ENCODE measurements around the gene HS6ST1.

HS6ST1 gene

GRCh38 chr2:128311216-128311754, 7.4 kb downstream of the HS6ST1 start:
- TF ChIP-seq POLR2A (IDR thresholded peaks at IDR 0.05; ENCODE audit: low read depth, low read length) = no peak
- TF ChIP-seq TAF1 (IDR thresholded peaks at IDR 0.05; ENCODE audit: borderline replicate concordance, low read depth, low read length) = no peak
- no peak for TF ChIP-seq POLR2AphosphoS5 (IDR thresholded peaks at IDR 0.05; ENCODE audit: low read depth, low read length)
- DNase-seq (ENCODE audit: insufficient read length) (no peak), FAIRE-seq (no peak)

GRCh38 chr2:128310761-128311160, 7.9 kb downstream of the HS6ST1 start:
- no peak for DNase-seq (ENCODE audit: insufficient read length)
- TF ChIP-seq POLR2A (IDR thresholded peaks at IDR 0.05; ENCODE audit: low read depth, low read length) = no peak
- no peak for TF ChIP-seq POLR2AphosphoS5 (IDR thresholded peaks at IDR 0.05; ENCODE audit: low read depth, low read length)
- TF ChIP-seq TAF1 (IDR thresholded peaks at IDR 0.05; ENCODE audit: borderline replicate concordance, low read depth, low read length) = no peak
- no peak for FAIRE-seq

- TF ChIP-seq POLR2AphosphoS5 (IDR thresholded peaks at IDR 0.05; ENCODE audit: low read depth, low read length) (no peak), POLR2A (IDR thresholded peaks at IDR 0.05; ENCODE audit: low read depth, low read length) (no peak), TAF1 (IDR thresholded peaks at IDR 0.05; ENCODE audit: borderline replicate concordance, low read depth, low read length) (no peak)
Measured at GRCh38 chr2:128310094-128310716, 8.5 kb downstream of the HS6ST1 start.

GRCh38 chr2:128309280-128310093, 9.2 kb downstream of the HS6ST1 start:
- no peak for DNase-seq (ENCODE audit: insufficient read length)
- FAIRE-seq = no peak
- TF ChIP-seq POLR2AphosphoS5 (IDR thresholded peaks at IDR 0.05; ENCODE audit: low read depth, low read length) (no peak), POLR2A (IDR thresholded peaks at IDR 0.05; ENCODE audit: low read depth, low read length) (no peak), TAF1 (IDR thresholded peaks at IDR 0.05; ENCODE audit: borderline replicate concordance, low read depth, low read length) (no peak)

More at GRCh38 chr2:128310094-128310716, 8.5 kb downstream of the HS6ST1 start:
- DNase-seq (ENCODE audit: insufficient read length) (no peak), FAIRE-seq (no peak)

GRCh38 chr2:128308889-128309279, 9.8 kb downstream of the HS6ST1 start:
- FAIRE-seq (no peak), DNase-seq (ENCODE audit: insufficient read length) (no peak)
- TF ChIP-seq TAF1 (IDR thresholded peaks at IDR 0.05; ENCODE audit: borderline replicate concordance, low read depth, low read length) (no peak), POLR2AphosphoS5 (IDR thresholded peaks at IDR 0.05; ENCODE audit: low read depth, low read length) (no peak), POLR2A (IDR thresholded peaks at IDR 0.05; ENCODE audit: low read depth, low read length) (no peak)

GRCh38 chr2:128308284-128308731, 10.4 kb downstream of the HS6ST1 start:
- DNase-seq (ENCODE audit: insufficient read length) (no peak), FAIRE-seq (no peak)
- no peak for TF ChIP-seq POLR2A (IDR thresholded peaks at IDR 0.05; ENCODE audit: low read depth, low read length)
- TF ChIP-seq TAF1 (IDR thresholded peaks at IDR 0.05; ENCODE audit: borderline replicate concordance, low read depth, low read length) = no peak
- TF ChIP-seq POLR2AphosphoS5 (IDR thresholded peaks at IDR 0.05; ENCODE audit: low read depth, low read length) = no peak

- FAIRE-seq = no peak
- TF ChIP-seq POLR2A (IDR thresholded peaks at IDR 0.05; ENCODE audit: low read depth, low read length) (no peak), POLR2AphosphoS5 (IDR thresholded peaks at IDR 0.05; ENCODE audit: low read depth, low read length) (no peak)
- no peak for DNase-seq (ENCODE audit: insufficient read length)
Measured at GRCh38 chr2:128307595-128307994, 11.1 kb downstream of the HS6ST1 start.

- FAIRE-seq = no peak
- no peak for TF ChIP-seq POLR2A (IDR thresholded peaks at IDR 0.05; ENCODE audit: low read depth, low read length)
- no peak for TF ChIP-seq POLR2AphosphoS5 (IDR thresholded peaks at IDR 0.05; ENCODE audit: low read depth, low read length)
- TF ChIP-seq TAF1 (IDR thresholded peaks at IDR 0.05; ENCODE audit: borderline replicate concordance, low read depth, low read length) = no peak
- DNase-seq (ENCODE audit: insufficient read length) = no peak
Measured at GRCh38 chr2:128306931-128307460, 11.7 kb downstream of the HS6ST1 start.

GRCh38 chr2:128306081-128306930, 12.4 kb downstream of the HS6ST1 start:
- DNase-seq (ENCODE audit: insufficient read length) (no peak), FAIRE-seq (no peak)
- TF ChIP-seq POLR2A (IDR thresholded peaks at IDR 0.05; ENCODE audit: low read depth, low read length) (no peak), TAF1 (IDR thresholded peaks at IDR 0.05; ENCODE audit: borderline replicate concordance, low read depth, low read length) (no peak), POLR2AphosphoS5 (IDR thresholded peaks at IDR 0.05; ENCODE audit: low read depth, low read length) (no peak)

- DNase-seq (ENCODE audit: insufficient read length) = peak; percentile 54
- TF ChIP-seq POLR2AphosphoS5 (IDR thresholded peaks at IDR 0.05; ENCODE audit: low read depth, low read length) (no peak), POLR2A (IDR thresholded peaks at IDR 0.05; ENCODE audit: low read depth, low read length) (no peak), TAF1 (IDR thresholded peaks at IDR 0.05; ENCODE audit: borderline replicate concordance, low read depth, low read length) (no peak)
- no peak for FAIRE-seq
Measured at GRCh38 chr2:128305555-128306080, 13.1 kb downstream of the HS6ST1 start.
